Inflammatory macrophage treated with lipopolysaccharide for 4 hours (primary cell): ENCODE results near the gene ADK.
"Not testable (repeated sequence)": the region's sequence is repeated elsewhere in the genome, so short reads cannot be mapped to it uniquely, and the experiment has no call there.

Source experiments
- DNase-seq: peaks from one replicate; pipeline ENCODE4 v3.0.0-alpha.2; 2020

The ADK gene

DNA sequence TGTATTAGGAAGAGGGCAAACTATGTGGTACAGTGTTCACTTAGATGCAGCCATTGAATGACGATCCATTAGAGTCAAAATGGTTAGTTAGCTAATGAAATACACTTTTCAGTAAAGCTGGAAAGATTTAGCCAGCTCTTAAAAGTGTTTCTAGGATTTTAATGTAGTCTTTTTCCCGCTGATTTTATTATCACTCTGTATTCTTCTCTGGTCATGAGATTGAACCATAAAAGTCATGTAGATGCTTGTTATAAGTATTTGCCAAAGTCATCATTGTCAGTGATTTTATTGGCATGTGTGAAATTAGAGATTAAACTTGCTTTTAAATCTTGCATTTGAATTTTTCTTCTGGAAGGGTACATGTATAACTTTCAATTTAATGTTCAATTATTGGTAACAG lies 93.8 kb downstream of the ADK start:
- DNase-seq, result no peak

DNA sequence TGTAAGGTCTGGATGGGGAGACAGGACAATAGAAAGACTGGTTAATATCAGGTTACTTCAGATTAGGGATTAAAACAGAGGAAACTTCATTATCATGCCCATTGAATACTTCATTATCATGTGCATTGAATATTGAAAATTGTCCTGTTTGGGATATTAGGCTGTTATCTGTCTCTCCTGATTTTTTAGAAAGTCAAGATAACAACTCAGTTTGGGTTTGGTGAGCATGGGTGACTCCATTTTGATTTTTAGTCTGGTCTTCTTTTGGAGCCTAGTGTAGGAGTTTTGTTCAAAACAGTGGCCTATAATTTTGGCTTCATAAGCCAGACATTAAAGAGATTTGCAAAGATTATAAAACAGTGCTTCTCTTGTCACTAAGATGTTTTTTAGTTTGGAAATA lies 95.5 kb downstream of the ADK start:
- DNase-seq, result no peak

DNA sequence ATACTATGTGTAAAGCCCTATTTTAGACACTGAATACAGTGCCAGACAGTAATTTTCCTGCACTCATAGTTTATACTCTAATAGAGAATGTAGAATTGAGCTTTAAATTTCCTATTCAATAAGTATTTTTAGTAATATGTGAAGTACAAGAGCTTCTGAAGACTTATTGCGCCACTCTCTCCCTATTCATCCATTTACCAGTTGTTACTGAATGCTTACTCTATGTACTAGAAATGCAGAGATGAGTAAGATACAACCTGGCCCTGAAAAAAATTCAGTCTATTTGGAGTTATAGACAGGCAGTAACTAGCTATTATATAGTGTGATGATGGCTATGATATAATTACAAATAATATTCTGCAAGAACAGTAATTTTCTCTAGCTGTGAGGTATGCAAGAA lies 98.8 kb downstream of the ADK start:
- DNase-seq, result no peak

DNA sequence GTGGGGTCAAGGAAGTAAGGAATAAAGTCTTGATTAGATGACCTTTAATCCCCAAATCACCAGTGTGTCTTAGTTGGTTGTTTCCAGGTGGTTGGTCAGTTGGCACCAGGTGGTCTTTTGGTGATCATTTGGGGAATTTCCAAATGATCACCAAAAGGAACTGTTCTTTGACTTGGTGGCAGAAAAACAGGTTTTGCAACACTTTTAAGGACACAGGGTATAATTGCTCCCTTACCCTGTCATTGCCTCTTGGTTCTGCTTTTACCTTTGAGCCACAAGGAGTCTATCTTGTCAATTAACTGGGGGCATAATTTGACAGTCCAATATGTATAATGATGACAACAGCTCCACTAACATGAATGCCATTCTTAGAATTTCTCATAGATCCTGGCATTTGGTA lies 104.2 kb downstream of the ADK start:
- DNase-seq, result peak; percentile 43

DNA sequence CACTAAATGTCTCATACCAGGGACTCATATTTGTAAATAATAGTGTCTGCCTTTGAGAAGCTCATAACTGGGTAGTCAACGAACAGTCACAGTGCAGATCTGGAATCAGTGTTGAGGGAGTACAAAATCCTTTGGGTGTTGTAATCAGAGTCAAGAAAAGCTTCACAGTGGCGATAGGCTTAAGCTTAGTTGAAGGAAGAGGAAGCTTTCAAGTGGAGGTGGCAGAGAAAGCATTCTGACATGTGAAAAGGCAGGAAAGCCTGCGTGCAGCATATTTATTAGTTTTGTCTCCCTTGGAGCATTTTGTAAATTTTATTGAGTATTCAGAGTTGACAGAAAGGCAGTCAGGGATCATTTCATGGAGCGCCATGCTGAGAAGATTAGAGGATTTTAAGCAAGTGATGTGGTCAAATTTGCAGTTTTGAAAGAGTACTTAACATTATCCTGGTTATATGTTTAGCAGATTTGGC lies 104.9 kb downstream of the ADK start:
- peak; percentile 60 for DNase-seq

DNA sequence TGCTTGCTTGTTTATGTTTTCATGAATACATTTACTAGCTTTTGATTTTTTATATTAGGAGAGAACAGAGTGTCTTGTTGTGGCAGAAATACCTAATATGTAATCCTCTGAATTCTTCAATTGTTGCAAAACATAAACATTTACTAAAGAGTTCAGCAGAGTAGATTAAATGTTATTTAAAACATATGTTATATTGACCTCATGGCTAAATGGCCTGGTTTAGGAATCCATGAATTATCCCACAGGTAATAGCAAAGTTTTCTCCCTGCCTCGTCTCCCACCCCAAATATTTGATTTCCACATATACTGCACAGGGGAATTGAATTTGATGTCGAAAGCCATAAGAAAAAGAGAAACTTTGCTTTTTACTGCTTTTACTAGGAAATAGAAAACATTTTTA lies 111.8 kb downstream of the ADK start:
- DNase-seq, result no peak

DNA sequence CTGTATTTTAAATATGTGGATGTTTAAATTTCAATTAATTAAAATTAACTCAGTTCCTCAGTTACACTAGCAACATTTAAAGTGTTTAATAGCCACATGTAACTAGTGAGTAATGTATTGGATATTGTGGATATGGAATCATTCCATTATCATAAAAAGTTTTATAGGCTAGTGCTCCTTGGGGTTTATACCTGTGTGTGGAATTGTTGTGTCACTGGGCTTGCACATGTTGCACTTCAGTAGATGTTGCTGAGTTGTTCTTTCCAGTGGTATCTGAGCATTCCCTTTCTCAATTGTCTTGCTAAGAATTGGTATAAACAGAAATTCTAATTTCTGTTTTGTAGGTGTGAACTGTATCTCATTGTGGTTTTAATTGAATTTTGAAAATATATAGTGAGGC lies 113.0 kb downstream of the ADK start:
- DNase-seq, result no peak

DNA sequence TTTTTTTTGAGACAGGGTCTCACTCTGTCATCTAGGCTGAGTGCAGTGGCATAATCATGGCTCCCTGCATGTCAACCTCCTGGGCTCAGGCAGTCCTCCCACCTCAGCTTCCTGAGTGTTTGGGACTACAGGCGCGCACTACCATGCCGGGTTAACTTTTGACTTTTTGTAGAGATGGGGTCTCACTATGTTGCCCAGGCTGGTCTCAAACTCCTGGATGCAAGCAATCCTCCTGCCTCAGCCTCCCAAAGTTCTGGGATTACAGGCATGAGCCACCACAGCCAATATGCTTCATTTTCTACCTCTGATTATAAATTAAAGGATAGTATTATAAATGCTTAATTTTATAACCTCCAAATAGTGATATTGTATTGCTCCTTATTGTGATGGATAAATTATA lies 121.3 kb downstream of the ADK start:
- no peak for DNase-seq

DNA sequence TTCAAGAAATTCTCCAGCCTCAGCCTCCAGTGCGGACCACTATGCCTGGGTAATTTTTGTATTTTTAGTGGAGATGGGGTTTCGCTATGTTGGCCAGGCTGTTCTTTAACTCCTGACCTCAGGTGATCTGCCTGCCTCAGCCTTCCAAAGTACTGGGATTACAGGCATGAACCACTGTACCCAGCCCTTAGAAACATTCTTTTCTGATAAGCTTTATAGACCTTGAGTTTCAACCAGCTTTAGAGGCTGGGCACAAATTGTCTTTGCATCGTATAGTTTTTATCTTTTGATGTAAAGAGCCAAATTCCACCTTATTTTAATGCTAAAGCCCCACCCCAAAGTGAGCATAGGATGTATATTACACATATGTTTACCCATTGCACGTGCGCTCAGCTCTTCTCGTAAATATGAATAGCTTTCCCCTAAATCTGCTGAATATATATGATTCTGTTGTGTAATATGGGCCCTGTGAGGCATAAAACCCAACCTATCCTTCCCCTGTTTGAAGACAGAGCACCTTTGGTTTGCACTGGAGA lies 124.8 kb downstream of the ADK start:
- no peak for DNase-seq

DNA sequence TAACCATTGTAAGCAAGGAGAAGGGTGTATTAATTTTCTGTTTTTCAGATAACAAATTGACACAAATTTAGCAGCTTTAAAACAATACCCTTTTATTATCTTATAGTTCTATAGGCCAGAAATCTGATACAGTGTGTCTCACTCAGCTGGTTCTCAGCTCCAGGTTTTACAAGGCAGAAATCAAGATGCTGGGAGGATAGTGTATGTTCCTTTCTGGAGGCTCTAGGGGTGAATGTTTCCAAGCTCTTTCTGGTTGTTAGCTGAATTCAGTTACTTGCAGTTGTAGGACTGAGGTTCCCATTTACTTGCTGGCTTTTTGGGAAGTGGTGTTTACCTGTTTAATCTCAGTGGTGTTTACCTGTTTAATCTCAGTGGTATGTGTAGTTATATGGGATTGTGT lies 125.4 kb downstream of the ADK start:
- no peak for DNase-seq

DNA sequence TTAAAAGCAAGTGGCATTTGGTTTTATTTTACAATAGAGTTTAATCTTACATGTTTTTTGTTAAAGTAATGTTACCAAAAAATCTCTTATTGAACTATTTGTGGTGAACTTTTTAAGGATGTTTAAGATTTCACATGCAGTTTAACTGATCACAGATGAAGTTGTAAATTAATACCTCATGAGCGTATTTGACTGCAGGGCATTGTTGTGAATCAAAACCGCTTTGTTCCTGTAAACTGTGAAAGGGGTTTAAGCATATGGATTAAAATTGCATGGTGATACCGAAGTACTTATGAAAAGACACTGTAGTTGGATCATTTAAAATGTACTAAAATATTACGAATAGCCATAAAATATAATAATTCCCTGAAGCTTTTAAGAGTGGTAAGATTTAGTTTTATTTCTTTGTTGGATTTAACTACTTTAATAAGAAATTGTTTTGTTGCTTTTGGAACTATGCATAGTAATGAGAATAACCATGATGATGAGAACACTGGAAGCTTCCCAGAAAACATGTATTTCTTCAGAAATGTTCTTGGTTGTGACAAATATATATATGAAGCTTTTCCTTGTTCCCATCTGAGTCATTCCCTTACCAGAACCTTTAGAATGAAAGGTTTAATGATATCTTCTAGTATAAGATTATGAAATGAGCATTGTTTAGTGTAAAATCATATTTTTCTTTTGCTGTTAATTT lies 131.3 kb downstream of the ADK start:
- DNase-seq, result peak; percentile 15

DNA sequence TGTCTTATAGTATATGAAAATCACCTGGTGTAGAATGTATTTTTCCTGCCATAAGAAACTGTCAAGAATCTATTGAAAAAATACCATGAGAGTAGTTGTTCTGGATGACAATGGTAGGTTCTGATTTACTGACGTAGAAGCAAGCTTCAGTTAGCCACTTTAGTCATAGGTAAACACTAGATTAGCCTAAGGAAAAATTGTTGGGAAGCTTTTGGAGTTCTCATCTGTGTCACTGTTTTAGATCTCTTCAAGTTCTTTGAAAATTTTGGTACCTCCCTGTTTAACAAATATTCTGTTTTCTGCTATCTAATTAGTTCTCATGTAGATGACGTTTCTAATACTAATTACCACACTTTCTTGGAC lies 131.8 kb downstream of the ADK start:
- DNase-seq, result no peak

DNA sequence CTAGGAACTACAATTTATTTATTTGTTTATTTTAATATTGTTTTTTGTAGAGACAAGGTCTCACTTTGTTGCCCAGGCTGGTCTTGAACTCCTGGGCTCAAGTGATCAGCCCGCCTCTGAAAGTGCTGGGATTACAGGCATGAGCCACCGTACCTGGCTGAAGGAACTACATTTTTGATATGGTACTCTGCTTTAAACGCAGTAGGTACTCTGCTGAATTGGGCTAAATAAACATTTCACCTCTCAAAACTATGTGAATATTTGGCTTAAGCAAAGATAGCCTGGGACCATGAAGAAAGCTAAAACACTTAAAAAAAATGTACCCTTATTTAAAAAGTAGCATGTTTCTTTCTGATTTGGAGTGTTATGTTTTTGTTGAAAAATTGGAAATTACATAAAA lies 138.2 kb downstream of the ADK start:
- no peak for DNase-seq

DNA sequence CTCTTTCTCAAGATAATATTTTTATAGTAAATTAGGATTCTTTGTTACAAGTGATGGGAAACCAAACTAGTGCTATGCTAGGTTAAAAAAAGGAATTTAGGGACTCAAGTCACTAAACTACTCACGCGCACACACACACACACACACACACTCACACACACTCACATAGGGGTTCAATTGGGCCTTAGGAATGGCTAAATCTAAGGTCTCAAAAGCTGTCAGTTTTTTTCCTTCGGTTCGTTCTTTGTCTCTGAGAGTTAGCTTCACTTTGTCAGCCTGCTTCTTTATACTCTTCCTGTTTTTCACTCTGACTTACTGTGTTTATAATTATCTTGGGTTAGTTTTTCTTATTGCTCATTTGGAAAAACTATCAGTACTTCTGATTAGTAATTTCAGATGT lies 138.9 kb downstream of the ADK start:
- DNase-seq, result no peak

DNA sequence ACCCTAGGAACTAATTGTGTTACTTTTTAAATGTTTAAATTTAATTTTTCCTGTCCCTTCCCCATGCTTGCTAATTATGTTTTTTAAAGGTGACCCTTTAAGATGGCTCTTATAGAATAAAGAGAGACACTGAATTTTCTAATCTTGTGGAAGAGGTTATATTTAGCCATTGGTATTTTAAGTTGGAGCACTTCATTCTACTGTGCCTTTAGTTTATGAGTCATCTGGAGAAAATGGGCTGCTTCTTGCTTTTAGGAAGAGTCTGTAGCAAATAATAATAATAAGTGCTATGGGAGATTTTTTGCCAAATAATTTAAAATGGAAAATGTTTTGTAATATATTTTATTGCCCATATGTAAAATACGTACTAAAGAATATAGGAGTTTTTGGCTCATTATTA lies 139.7 kb downstream of the ADK start:
- no peak for DNase-seq

DNA sequence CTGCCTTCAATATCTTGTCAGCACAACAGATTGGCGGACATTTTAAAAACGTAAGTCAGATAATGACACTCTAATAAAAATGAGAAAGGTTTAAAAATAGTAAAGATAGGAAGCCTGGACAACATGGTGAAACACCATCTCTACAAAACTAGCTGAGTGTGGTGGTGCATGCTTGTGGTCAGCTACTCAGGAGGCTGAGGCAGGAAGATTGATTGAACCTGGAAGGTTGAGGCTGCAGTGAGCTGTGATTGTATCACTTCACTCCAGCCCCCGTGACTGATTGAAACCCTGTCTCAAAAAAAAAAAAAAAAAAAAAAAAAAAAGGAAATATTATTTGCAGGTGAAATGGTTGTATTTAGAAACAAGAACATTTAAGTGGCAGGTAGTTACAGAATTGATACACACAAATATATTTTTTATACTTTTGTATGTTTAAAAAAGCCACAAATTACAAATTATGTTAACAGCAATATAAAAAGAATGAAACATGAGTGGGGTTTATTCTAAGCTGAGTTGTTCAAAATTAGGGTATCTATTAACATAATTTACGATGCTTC lies 141.9 kb downstream of the ADK start:
- DNase-seq, result no peak

DNA sequence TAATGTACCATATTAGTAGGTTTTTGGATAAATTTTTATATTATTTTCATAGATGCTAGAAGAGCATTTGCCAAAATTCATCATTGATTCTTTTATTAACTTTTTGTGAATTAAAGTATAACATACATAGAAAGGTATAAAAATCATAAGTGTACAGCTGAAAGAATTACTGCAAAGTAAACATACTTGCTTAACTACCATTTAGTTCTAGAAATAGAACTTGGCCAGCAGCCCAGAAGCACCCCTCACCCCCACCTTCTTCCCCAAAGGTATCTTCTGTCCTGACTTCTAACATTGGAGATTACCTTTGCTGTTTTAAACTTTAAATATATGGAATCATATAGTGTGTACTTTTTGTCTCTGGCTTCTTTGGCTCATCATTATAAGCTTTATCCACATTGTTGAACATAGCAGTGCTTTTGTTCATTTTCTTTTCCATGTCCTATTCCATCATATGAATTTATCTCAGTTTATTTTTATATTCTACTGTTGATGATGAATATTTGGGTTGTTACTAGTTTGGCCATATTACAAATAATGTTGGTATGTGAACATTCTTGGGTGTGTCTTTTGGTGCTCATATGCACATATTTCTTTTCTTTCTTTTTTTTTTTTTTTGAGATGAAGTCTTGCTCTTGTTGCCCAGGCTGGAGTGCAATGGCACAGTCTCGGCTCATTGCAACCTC lies 142.8 kb downstream of the ADK start:
- no peak for DNase-seq

DNA sequence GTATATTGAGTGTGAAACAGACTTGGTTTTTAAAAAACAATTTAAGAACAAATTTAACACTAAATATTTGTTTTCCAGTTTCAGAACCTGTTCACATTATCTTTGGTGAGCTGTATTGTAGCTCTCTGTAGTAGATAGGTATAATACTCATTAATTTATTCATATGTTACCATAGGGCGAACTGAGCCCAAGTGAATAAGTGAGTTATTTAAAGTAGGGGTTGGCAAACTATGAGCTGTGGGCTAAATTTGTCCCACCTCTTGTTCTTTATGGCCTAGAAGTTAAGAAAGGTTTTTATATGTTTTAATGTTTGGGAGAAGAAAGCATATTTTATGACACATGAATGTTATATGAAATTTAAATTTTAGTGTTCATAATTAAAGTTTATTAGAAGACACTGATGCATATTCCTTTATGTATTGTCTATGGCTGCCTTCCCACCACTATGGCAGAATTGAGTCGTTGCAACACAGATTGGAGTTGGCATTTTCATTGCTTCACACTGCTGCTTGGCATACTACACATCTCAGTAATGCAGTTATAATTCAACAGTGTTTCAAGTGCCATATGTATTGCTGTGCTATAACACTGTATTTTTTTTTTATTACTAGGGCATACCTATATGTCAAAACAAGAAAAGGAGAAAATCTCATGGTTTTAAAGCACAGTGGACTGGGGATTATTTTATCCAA lies 146.5 kb downstream of the ADK start:
- DNase-seq, result no peak

DNA sequence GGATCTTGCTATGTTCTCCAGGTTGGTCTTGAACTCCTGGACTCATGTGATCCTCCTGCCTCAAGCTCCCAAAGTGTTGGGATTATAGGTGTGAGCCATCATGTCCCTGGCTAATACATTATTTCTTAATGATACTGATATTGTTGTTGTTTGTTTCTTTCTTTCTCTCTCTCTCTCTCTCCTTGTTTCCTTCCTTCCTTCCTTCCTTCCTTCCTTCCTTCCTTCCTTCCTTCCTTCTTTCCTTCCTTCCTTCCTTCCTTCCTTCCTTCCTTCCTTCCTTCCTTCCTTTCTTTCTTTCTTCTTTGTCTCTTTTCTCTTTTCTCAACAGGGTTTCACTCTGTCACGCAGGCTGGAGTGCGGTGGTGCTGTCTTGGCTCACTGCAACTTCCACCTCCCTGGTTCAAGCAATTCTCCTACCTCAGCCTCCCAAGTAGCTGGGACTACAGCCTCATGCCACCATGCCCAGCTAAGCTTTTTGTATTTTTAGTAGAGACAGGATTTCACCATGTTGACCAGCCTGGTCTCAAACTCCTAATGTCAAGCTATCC lies 149.1 kb downstream of the ADK start:
- not testable (repeated sequence) for DNase-seq

DNA sequence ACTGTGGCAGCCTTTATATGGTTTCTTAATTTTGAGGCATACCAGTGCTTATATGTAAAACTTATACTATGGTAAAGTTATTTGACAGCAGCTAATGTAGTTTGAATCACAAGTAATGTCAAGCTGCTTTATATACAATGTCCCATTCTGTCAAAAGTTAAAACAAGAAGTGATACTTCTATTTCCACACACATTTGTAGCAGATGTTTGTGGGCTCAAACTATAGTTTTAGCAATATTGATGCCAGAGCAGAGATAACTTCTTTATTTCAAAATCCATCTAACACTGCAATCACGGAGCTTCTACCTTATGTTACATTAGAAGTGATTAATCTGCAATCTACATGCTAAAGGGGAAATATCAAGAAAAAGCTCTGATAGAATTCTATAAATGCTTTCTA lies 149.6 kb downstream of the ADK start:
- peak; percentile 81 for DNase-seq

DNA sequence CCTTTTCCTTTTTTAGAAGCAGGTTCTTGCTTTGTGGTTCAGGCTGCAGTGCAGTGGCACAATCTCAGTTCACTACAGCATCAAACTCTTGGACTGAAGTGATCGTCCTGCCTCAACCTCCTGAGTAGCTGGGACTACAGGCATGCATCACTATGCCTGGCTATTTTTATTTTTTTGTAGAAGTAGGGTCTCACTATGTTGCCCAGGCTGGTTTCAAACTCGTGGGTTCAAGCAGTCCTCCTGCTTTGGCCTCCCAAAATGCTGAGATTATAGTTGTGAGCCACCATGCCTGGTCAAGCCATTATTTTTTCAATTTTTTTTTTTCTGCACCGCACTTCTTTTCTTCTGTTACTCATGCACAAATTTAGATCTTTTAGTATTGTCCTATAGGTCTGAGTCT lies 154.7 kb downstream of the ADK start:
- no peak for DNase-seq

DNA sequence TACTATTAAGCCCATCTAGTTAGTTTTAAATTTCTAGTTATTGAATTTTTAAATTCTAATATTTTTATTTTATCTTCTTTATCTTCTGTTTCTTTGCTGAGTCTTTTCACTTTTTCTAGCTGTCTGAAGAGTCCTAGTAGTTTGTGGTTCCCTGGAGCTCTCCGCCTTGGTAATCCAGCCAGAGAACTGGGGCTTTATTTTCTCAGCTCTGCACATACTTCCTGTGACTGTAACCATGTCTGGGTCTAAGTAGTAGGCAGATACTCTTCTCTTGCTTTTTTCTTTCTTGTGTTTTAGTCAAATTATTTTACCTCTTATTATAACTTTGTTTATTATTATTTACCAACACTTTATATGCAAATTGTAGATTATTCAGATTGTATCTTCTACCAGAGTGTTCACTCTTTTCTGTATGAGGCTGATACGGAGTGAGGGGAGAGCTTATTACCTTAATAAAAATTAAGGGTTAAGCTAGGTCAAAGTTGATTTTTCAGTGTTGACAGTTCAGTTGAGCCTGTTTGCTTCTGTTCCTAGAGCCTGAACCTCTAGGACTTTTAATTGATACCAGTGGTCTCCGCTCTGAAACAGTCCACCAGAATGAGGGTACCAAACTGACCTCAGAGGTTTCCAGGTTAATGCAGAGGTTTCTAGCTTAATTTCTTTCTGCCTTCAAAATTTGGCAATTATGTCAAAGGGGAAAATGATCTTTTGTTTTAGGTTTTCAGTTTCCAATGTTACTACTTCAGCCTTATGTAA lies 155.4 kb downstream of the ADK start:
- no peak for DNase-seq
